ENCODE measurements around the gene NMS.

The NMS gene

GRCh38 chr2:100485396-100485795 is 15.1 kb downstream of the NMS start:
- no peak for DNase-seq (ENCODE audit: low read depth)

GRCh38 chr2:100494712-100495111 is 24.4 kb downstream of the NMS start:
- no peak for DNase-seq (ENCODE audit: low read depth)

GRCh38 chr2:100502782-100503181 is 32.5 kb downstream of the NMS start:
- no peak for DNase-seq (ENCODE audit: low read depth)

GRCh38 chr2:100504542-100504941 is 34.3 kb downstream of the NMS start:
- DNase-seq (ENCODE audit: low read depth), result no peak

- no peak for DNase-seq (ENCODE audit: low read depth)
Observed at GRCh38 chr2:100509066-100509465, 38.8 kb downstream of the NMS start.

- DNase-seq (ENCODE audit: low read depth), result no peak
Observed at GRCh38 chr2:100513650-100514049, 43.4 kb downstream of the NMS start.

- no peak for DNase-seq (ENCODE audit: low read depth)
Observed at GRCh38 chr2:100517556-100517955, 47.3 kb downstream of the NMS start.

- no peak for DNase-seq (ENCODE audit: low read depth)
Observed at GRCh38 chr2:100518801-100519200, 48.5 kb downstream of the NMS start.

- no peak for DNase-seq (ENCODE audit: low read depth)
Observed at GRCh38 chr2:100520224-100520623, 49.9 kb downstream of the NMS start.

GRCh38 chr2:100522430-100522829 is 52.1 kb downstream of the NMS start:
- DNase-seq (ENCODE audit: low read depth), result no peak

- DNase-seq (ENCODE audit: low read depth), result no peak
Observed at GRCh38 chr2:100524331-100524730, 54.0 kb downstream of the NMS start.

GRCh38 chr2:100526868-100527267 is 56.6 kb downstream of the NMS start:
- no peak for DNase-seq (ENCODE audit: low read depth)

- no peak for DNase-seq (ENCODE audit: low read depth)
Observed at GRCh38 chr2:100527440-100528015, 57.2 kb downstream of the NMS start.

- no peak for DNase-seq (ENCODE audit: low read depth)
Observed at GRCh38 chr2:100529176-100529575, 58.9 kb downstream of the NMS start.

- no peak for DNase-seq (ENCODE audit: low read depth)
Observed at GRCh38 chr2:100529900-100530299, 59.6 kb downstream of the NMS start.
